HepG2 (cell line): Measurements from ENCODE around the gene ACOT8. TPM values are rescaled to one million over a fixed set of nuclear protein-coding genes. Genes with fewer than 3 reads are reported as not detected.

ENCODE experiments used
- AFF4 ChIP-seq: sonication (generic); formaldehyde crosslinking; IDR thresholded peaks from 2 replicates; pipeline ENCODE4 v1.4.0; 2020; ENCODE audit warnings: missing genetic modification reagents
- LBX2 ChIP-seq: sonication (generic); formaldehyde crosslinking; IDR thresholded peaks from 2 replicates; pipeline ENCODE4 v1.5.0; 2020; ENCODE audit warnings: missing genetic modification reagents, mild to moderate bottlenecking, borderline replicate concordance
- NCOR1 ChIP-seq: fragments of 200-600 bp; sonication (generic); IDR thresholded peaks from 2 replicates; pipeline ENCODE4 v1.7.0; 2017; ENCODE audit warnings: antibody characterized with exemption, low read length, borderline replicate concordance
- SOX13 ChIP-seq, 3 experiments: fragments of 450-650 bp in 1 of 3; sonication (generic) in 1 of 3; formaldehyde crosslinking in 1 of 3; IDR thresholded peaks in 2 of 3; conservative IDR thresholded peaks in 1 of 3; 2 replicates each; pipeline versions ENCODE4 v1.5.0 to v1.6.1; 2016 to 2020; ENCODE audit warnings: antibody characterized with exemption in 1 of 3, mild to moderate bottlenecking in 1 of 3, missing compliant biosample characterization in 1 of 3, missing genetic modification reagents in 1 of 3, moderate library complexity in 1 of 3
- SP140L ChIP-seq: sonication (generic); formaldehyde crosslinking; IDR thresholded peaks from 2 replicates; pipeline ENCODE4 v1.4.0; 2020; ENCODE audit warnings: missing genetic modification reagents, borderline replicate concordance
- THAP7 ChIP-seq: sonication (generic); formaldehyde crosslinking; IDR thresholded peaks from 2 replicates; pipeline ENCODE4 v1.8.1; 2023; ENCODE audit warnings: mild to moderate bottlenecking, missing genetic modification reagents
- ZC3H4 ChIP-seq: sonication (generic); formaldehyde crosslinking; IDR thresholded peaks from 2 replicates; pipeline ENCODE4 v1.4.0; 2020; ENCODE audit warnings: missing genetic modification reagents, borderline replicate concordance
- ZMAT5 ChIP-seq: sonication (generic); formaldehyde crosslinking; IDR thresholded peaks from 2 replicates; pipeline ENCODE4 v1.5.0; 2020; ENCODE audit warnings: mild to moderate bottlenecking, low read depth, missing genetic modification reagents, borderline replicate concordance
- ZNF496 ChIP-seq: sonication (generic); formaldehyde crosslinking; IDR thresholded peaks from 2 replicates; pipeline ENCODE4 v1.8.1; 2023; ENCODE audit warnings: mild to moderate bottlenecking, moderate library complexity, missing genetic modification reagents; ENCODE audit not compliant: insufficient replicate concordance
- ZNF552 ChIP-seq: sonication (generic); formaldehyde crosslinking; IDR thresholded peaks from 2 replicates; pipeline ENCODE4 v1.9.0; 2022; ENCODE audit warnings: missing genetic modification reagents, mild to moderate bottlenecking, borderline replicate concordance
- ZNF670 ChIP-seq: sonication (generic); formaldehyde crosslinking; IDR thresholded peaks from 2 replicates; pipeline ENCODE4 v1.8.0; 2022; ENCODE audit warnings: mild to moderate bottlenecking, missing genetic modification reagents, borderline replicate concordance
- polyA plus RNA-seq, 8 experiments: library from polyadenylated mRNA; depleted of rRNA in 3 of 8; stranded (reverse) in 7 of 8; unstranded in 1 of 8; fragments of >200 nt; fragmentation: Illumina TruSeq in 4 of 8; extraction: Trizol in 4 of 8; gene quantifications; 2 replicates each; pipeline versions ENCODE4 v1.2.1 to v1.2.3, GENCODE V29; 2011 to 2016; ENCODE audit warnings: low read depth in 4 of 8, missing spikeins in 1 of 8, mixed read lengths in 1 of 8; ENCODE audit not compliant: insufficient read depth in 1 of 8
- total RNA-seq, 5 experiments: library from RNA; depleted of rRNA; stranded (reverse); fragments of >200 nt; fragmentation: Illumina TruSeq; extraction: Trizol; gene quantifications; 2 replicates each; pipeline ENCODE4 v1.2.3, GENCODE V29; 2016; ENCODE audit warnings: low read depth in 1 of 5

Gene ACOT8
- total and polyA plus RNA-seq, 2 of the 13 experiments (the other 11 are each of a cell fraction or from before 2014, with no cell fraction given): 31.4 to 45.5 TPM

- TF ChIP-seq THAP7 (CRISPR knock-in tag): peak; percentile 98
- peak; percentile 68; the same call in 1 of the 2 replicates for TF ChIP-seq SOX13 (IDR thresholded peaks at IDR 0.05)
- peak in 1 of 2 experiments; percentile 94; a peak in 2 of 4 replicates for TF ChIP-seq SOX13 (CRISPR knock-in tag; conservative IDR thresholded peaks at IDR 0.05 in 1 of 2, IDR thresholded peaks at IDR 0.05 in 1 of 2)
- peak; percentile 75; the same call in 1 of the 2 replicates for TF ChIP-seq ZC3H4 (CRISPR knock-in tag)
- TF ChIP-seq AFF4 (CRISPR knock-in tag): peak; percentile 88
- no peak for TF ChIP-seq ZNF496 (CRISPR knock-in tag)
- TF ChIP-seq ZMAT5: 0 out of 2 replicates have a peak, but pooled peaks have one; percentile 86
- TF ChIP-seq ZNF552: peak; percentile 99
- TF ChIP-seq LBX2 (CRISPR knock-in tag): peak; percentile 95
- peak; percentile 99 for TF ChIP-seq NCOR1
- TF ChIP-seq ZNF670 (CRISPR knock-in tag): 0 out of 2 replicates have a peak, but pooled peaks have one; percentile 82
- peak; percentile 93; the same call in 1 of the 2 replicates for TF ChIP-seq SP140L (CRISPR knock-in tag)
These were observed 34.1 kb upstream of the ACOT8 start, which contains the start of the genes CTSA and NEURL2 (continued) for GRCh38 chr20:45890985-45891983.
